ENCODE results near the gene HSPB9.
"Not testable (repeated sequence)": the region's sequence is repeated elsewhere in the genome, so short reads cannot be mapped to it uniquely, and the experiment has no call there.

HSPB9 gene

DNA sequence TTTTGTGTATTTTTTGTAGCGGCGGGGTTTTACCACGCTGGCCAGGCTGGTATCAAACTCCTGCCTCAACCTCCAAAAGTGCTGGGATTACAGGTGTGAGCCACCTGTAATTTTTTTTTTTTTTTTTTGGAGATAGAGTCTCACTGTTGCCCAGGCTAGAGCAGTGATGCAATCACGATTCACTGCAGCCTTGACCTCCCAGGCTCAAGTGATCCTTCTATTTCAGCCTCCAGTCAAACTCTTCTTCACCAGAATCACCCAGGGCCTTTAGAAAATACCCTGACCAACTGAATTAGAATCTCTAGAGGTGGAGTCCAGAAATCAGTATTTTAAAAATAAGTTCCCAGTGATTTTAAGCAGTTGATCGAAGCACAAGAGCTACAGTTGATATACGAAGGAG is 12.5 kb downstream of the HSPB9 start:
- no peak for TF ChIP-seq POLR2A (IDR thresholded peaks at IDR 0.05; ENCODE audit: extremely low read depth, insufficient read length)
- TF ChIP-seq, protein P1, sequence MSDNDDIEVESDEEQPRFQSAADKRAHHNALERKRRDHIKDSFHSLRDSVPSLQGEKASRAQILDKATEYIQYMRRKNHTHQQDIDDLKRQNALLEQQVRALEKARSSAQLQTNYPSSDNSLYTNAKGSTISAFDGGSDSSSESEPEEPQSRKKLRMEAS (IDR thresholded peaks at IDR 0.05; ENCODE audit: low read depth, low read length) = no peak
- no peak for TF ChIP-seq MYC (IDR thresholded peaks at IDR 0.05; ENCODE audit: low read depth, low read length)
- TF ChIP-seq, protein P2, sequence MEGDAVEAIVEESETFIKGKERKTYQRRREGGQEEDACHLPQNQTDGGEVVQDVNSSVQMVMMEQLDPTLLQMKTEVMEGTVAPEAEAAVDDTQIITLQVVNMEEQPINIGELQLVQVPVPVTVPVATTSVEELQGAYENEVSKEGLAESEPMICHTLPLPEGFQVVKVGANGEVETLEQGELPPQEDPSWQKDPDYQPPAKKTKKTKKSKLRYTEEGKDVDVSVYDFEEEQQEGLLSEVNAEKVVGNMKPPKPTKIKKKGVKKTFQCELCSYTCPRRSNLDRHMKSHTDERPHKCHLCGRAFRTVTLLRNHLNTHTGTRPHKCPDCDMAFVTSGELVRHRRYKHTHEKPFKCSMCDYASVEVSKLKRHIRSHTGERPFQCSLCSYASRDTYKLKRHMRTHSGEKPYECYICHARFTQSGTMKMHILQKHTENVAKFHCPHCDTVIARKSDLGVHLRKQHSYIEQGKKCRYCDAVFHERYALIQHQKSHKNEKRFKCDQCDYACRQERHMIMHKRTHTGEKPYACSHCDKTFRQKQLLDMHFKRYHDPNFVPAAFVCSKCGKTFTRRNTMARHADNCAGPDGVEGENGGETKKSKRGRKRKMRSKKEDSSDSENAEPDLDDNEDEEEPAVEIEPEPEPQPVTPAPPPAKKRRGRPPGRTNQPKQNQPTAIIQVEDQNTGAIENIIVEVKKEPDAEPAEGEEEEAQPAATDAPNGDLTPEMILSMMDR (IDR thresholded peaks at IDR 0.05; ENCODE audit: low read depth, low read length) = no peak
- no peak overlapping the region for H3K4me3 ChIP-seq (ENCODE audit: low read depth, low read length)
- DNase-seq (ENCODE audit: low read depth) = no peak

DNA sequence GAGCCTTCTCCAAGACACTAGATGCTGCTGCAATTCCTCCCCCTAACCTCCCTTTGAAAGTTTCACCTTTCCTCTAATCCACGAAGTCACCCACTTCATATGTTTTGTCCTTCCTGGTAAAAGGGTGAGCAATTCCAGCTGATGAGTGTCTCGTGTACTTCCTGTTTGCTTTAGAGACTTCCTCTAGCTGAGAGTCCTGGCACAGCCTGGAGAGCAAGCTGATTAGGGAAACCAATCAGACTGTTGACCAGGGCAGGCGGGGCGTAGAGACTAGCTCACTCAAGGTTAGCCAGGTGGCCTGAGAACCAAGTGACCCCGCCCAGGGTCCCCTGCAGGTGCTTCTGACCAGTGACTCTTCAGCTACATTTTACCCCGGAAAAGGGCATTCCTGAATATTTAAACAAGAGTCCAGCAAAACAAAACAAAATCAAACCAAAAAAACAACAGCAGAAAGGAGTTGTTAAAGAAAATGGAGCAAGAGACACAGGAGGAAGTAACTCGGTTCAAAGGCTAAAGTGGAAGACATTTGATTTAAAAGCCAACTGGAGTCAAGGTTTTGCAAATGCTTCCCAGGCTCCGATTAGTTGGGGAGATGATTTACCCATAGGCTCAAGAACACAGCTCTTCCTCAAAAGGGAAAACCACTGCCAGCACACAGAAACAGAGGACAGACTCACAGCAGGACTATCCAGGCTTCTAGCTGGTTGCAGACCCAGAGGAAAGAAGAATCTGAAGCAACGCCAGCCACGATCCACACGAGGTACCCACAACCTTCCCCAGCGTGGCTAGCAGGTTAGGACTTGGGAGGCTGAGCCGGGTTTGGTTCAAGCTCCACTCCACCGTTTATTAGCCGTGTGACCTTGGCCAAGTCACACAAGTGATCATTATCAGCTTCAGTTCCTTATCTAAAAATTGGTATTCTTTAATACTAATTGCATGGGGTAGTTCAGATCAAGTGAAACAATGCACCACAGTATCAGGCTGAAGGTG is 13.4 kb downstream of the HSPB9 start:
- TF ChIP-seq POLR2A (IDR thresholded peaks at IDR 0.05; ENCODE audit: extremely low read depth, insufficient read length) (no peak), MYC (IDR thresholded peaks at IDR 0.05; ENCODE audit: low read depth, low read length) (no peak)
- TF ChIP-seq, protein P1 (IDR thresholded peaks at IDR 0.05; ENCODE audit: low read depth, low read length) = no peak
- TF ChIP-seq, protein P2 (IDR thresholded peaks at IDR 0.05; ENCODE audit: low read depth, low read length) = no peak
- peak; percentile 50 for DNase-seq (ENCODE audit: low read depth)
- H3K4me3 ChIP-seq (ENCODE audit: low read depth, low read length) = no peak overlapping the region

DNA sequence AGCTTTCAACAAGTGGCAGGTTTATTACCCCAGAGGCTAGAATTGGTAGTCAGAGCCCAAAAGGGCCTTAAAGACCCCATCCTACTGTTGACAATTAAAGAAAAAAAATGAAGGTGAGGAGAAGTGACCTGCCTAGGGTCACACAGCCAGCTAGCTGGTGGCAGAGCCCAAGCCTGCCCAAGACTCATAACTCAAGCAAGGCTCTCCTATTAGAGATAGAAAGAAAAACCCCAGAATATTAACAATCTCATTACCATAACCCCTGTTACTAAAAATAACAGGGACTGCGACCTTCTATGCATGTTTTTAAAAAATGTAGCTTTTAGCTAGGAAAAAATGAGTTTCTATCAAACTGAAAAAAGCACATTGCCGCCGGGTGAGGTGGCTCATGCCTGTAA is 14.0 kb downstream of the HSPB9 start:
- no peak for TF ChIP-seq POLR2A (IDR thresholded peaks at IDR 0.05; ENCODE audit: extremely low read depth, insufficient read length)
- TF ChIP-seq MYC (IDR thresholded peaks at IDR 0.05; ENCODE audit: low read depth, low read length) = no peak
- TF ChIP-seq, protein P1 (IDR thresholded peaks at IDR 0.05; ENCODE audit: low read depth, low read length) = no peak
- TF ChIP-seq, protein P2 (IDR thresholded peaks at IDR 0.05; ENCODE audit: low read depth, low read length) = no peak
- no peak overlapping the region for H3K4me3 ChIP-seq (ENCODE audit: low read depth, low read length)
- no peak for DNase-seq (ENCODE audit: low read depth)

DNA sequence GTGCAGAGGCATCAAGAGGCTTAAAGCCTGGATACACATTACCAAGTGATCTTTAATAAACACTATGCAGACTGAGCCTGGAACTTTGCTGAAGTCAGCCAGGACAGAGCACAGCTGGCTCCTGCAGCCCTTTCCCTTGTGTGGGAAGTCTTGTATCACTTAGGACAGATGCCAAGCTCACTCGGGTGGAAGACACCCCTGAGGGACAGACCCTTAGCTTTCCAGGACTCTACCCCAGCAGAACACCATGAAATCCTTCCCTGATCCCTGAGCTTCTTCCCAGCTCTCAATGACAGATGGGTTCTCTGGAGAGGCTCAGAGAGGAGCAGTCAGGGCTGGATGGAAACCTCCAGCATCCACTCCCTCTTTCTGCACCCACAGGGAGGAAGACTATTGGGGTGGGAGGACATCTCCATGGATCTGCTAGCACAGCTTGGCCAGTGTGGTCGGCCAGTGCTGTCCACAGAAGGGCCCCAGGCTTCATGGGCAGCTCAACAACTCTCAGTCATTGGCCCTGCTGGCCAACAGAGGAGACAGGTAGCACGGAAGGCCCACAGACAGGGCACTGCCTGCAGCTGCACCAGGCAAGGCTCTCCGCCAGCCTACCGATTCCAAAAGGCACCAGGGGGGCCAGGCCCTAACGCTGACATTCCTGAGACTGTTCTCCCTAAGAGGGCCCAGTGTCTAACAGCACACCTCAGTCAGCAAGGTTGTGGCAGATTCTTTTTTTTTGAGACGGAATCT is 16.3 kb downstream of the HSPB9 start:
- no peak for DNase-seq (ENCODE audit: low read depth)
- no peak overlapping the region for H3K4me3 ChIP-seq (ENCODE audit: low read depth, low read length)
- TF ChIP-seq, protein P1 (IDR thresholded peaks at IDR 0.05; ENCODE audit: low read depth, low read length) = no peak
- TF ChIP-seq POLR2A (IDR thresholded peaks at IDR 0.05; ENCODE audit: extremely low read depth, insufficient read length) = no peak
- no peak for TF ChIP-seq MYC (IDR thresholded peaks at IDR 0.05; ENCODE audit: low read depth, low read length)
- TF ChIP-seq, protein P2 (IDR thresholded peaks at IDR 0.05; ENCODE audit: low read depth, low read length) = no peak

DNA sequence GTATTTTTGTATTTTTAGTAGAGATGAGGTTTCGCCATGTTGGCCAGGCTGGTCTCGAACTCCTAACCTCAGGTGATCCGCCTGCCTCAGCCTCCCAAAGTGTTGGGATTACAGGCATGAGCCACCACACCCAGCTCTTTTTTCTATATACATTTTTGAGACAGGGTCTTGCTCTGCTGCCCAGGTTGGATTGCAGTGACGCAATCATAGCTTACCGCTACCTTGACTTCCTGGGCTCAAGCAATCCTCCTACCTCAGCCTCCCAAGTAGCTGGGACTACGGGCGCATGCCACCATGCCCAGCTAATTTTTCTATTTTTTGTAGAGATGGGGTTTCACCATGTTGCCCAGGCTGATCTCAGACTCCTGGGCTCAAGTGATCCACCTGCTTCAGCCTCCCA is 18.1 kb downstream of the HSPB9 start:
- not testable (repeated sequence) for H3K4me3 ChIP-seq (ENCODE audit: low read depth, low read length); DNase-seq (ENCODE audit: low read depth)

DNA sequence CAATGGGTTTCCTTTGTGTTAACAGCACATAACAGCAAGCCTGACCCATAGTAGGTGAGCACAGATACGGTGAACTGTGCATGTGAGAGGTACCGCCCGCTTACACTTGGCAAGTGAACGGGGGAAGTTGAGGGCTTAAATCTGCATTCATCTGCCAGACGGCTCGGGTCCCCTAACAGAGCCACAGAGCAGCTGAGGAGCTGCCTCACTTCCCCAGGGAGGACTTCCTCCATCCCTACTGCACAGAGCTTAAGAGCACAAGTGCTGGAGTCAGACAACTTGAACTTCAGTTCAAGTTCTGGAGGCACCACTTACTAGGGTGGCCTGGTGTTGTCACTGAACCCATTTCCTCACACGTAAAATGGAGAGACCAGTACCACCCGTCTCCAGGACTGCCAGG is 18.8 kb downstream of the HSPB9 start:
- H3K4me3 ChIP-seq (ENCODE audit: low read depth, low read length) = no peak overlapping the region
- TF ChIP-seq, protein P2 (IDR thresholded peaks at IDR 0.05; ENCODE audit: low read depth, low read length) = no peak
- no peak for TF ChIP-seq POLR2A (IDR thresholded peaks at IDR 0.05; ENCODE audit: extremely low read depth, insufficient read length)
- DNase-seq (ENCODE audit: low read depth) = no peak

Data from NB4 (cell line).